GM12873 (cell line): Measurements from ENCODE around the gene IGDCC3.

Experiments used
- CTCF ChIP-seq: IDR thresholded peaks from 2 replicates; pipeline ENCODE4 v1.5.1; 2012; ENCODE audit warnings: low read depth, mild to moderate bottlenecking, moderate library complexity, low read length, control low read depth; ENCODE audit not compliant: insufficient read depth; ENCODE audit errors: missing control alignments

Gene IGDCC3

GRCh38 chr15:65298731-65299130 is 79.1 kb downstream of the IGDCC3 start:
- no peak for TF ChIP-seq CTCF

- no peak for TF ChIP-seq CTCF
Measured at GRCh38 chr15:65292938-65293518, 84.8 kb downstream of the IGDCC3 start.

- no peak for TF ChIP-seq CTCF
Measured at GRCh38 chr15:65290228-65290627, 87.6 kb downstream of the IGDCC3 start.

- TF ChIP-seq CTCF, result no peak
Measured at GRCh38 chr15:65289261-65289854, 88.4 kb downstream of the IGDCC3 start.

- no peak for TF ChIP-seq CTCF
Measured at GRCh38 chr15:65287520-65287855, 90.3 kb downstream of the IGDCC3 start.

- TF ChIP-seq CTCF, result peak; percentile 28
Measured at GRCh38 chr15:65286704-65287519, 90.9 kb downstream of the IGDCC3 start, which contains the start of gene PARP16. PARP16 (minus strand) TSS chr15:65286883; CDS start chr15:65286426, 457 bp downstream.

- TF ChIP-seq CTCF, result no peak
Measured at GRCh38 chr15:65286069-65286703, 91.6 kb downstream of the IGDCC3 start.
